Measurements from ENCODE around the gene BMS1.
"Not testable (repeated sequence)": the region's sequence is repeated elsewhere in the genome, so short reads cannot be mapped to it uniquely, and the experiment has no call there.

The BMS1 gene

DNA sequence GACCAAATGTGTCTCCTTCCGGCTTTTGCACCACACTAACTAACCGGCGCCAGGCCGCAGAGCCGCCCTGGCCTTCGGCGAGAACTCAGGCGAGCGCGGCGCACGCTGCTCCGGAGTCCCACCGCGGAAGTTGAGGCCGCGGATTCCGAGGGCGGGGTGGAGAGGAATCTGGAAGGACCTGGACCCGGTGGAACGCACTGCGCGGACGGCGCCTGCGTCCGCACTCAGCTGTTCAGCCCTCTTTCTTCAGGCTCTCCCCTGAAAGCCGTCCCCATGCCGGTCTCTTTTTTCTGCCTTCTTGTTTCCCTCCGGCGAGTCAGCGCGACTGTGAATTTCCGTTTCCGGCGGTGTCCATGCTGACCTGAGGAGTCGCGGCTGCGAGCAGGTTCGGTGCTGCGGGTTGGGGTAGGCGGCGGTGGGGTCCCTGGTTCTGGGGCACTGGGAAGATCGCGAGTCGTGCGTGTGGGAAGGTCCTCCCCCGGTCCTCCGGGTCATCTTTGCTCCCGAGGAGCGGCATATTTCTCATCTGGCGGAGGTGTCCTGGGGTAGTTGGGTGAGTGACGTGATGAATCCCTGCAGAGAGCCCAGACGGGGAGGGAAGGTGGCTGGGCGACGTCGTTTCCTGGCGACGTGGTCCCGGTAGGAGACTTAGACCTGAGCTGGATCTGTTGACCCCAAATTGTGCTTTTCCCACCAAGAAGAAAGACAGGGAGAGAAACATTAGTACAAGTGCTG, at the start of gene BMS1:
TSS of gene BMS1 (plus strand) at position 350 of the 735 bp plus-strand sequence. CDS start 1,600 bp downstream, outside the sequence.
- DNase-seq = peak; percentile 97
- in situ Hi-C loops (cut with MboI; ENCODE audit: low pct_unique_long_range_greater_than_20kb, low sequenced_read_pairs) = no loop called here

GRCh38 chr10:42734536-42734935, 48.1 kb upstream of the BMS1 start:
- in situ Hi-C loops (cut with MboI; ENCODE audit: low pct_unique_long_range_greater_than_20kb, low sequenced_read_pairs) = no loop called here
- DNase-seq = peak; percentile 8

- DNase-seq = no peak
- in situ Hi-C loops (cut with MboI; ENCODE audit: low pct_unique_long_range_greater_than_20kb, low sequenced_read_pairs) = no loop called here
Observed at GRCh38 chr10:42738679-42739078, 43.9 kb upstream of the BMS1 start.

DNA sequence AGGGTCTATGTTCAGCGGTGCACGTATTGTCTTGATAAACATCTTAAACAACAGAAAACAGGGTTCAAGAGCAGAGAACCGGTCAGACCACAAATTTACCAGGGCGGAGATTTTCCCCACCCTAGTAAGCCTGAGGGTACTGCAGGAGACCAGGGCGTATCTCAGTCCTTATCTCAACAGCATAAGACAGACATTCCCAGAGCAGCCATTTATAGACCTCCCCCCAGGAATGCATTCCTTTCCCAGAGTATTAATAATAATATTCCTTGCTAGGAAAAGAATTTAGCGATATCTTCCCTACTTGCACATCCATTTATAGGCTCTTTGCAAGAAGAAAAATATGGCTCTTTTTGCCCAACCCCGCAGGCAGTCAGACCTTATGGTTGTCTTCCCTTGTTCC, 41.1 kb upstream of the BMS1 start:
- DNase-seq; in situ Hi-C loops (cut with MboI; ENCODE audit: low pct_unique_long_range_greater_than_20kb, low sequenced_read_pairs): not testable (repeated sequence)

- in situ Hi-C loops (cut with MboI; ENCODE audit: low pct_unique_long_range_greater_than_20kb, low sequenced_read_pairs) = no loop called here
- DNase-seq = peak; percentile 8
Observed at GRCh38 chr10:42743697-42744096, 38.9 kb upstream of the BMS1 start.

DNA sequence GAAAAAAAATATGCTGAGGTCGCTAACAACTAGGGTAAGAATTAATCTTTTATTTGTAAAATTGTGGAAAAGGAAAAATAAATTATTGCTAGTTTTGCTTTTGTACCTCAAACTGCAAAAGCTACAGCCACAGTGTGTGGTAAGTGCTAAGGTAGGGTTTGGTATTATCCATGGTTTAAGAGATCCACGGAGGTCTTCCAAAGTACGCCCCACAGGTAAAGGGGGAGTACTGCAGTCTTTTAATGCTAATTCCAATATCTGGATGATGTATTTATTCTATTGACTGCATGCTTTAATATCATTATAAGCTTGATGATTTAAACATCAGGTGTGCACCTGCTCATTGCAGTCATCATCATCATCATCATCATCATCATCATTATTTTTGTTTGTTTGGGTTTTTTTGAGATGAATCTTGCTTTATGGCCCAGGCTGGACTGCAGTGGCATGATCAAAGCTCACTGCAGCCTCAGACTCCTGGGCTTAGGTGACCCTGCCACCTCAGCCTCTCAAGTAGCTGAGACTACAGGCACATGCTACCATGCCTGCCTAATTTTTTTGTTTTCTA, 38.4 kb upstream of the BMS1 start:
- in situ Hi-C loops (cut with MboI; ENCODE audit: low pct_unique_long_range_greater_than_20kb, low sequenced_read_pairs) = no loop called here
- DNase-seq = no peak

DNA sequence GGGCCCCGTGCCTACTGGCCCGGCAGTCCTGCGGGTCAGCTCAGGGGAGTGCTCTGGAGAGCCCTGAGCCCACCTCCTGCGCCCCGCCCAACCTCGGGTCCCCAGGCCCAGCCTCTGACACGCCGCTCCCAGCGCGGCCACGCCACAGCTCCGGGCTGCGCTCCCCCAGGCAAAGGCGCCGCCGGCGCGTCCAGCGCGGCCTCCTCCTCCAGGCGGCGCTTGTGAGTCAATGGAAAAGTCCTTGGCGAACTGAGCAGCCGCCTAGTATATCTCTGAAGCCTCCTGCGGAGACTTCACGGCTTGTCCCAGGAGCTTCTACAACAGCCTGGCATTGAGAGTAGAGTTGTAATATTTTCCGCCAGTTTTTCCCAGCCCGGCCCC, 29.5 kb upstream of the BMS1 start:
- in situ Hi-C loops (cut with MboI; ENCODE audit: low pct_unique_long_range_greater_than_20kb, low sequenced_read_pairs) = no loop called here

GRCh38 chr10:42753507-42754154, 29.0 kb upstream of the BMS1 start:
- DNase-seq = no peak
- in situ Hi-C loops (cut with MboI; ENCODE audit: low pct_unique_long_range_greater_than_20kb, low sequenced_read_pairs) = no loop called here

More for the DNA sequence above, 29.5 kb upstream of the BMS1 start:
- peak; percentile 49 for DNase-seq

DNA sequence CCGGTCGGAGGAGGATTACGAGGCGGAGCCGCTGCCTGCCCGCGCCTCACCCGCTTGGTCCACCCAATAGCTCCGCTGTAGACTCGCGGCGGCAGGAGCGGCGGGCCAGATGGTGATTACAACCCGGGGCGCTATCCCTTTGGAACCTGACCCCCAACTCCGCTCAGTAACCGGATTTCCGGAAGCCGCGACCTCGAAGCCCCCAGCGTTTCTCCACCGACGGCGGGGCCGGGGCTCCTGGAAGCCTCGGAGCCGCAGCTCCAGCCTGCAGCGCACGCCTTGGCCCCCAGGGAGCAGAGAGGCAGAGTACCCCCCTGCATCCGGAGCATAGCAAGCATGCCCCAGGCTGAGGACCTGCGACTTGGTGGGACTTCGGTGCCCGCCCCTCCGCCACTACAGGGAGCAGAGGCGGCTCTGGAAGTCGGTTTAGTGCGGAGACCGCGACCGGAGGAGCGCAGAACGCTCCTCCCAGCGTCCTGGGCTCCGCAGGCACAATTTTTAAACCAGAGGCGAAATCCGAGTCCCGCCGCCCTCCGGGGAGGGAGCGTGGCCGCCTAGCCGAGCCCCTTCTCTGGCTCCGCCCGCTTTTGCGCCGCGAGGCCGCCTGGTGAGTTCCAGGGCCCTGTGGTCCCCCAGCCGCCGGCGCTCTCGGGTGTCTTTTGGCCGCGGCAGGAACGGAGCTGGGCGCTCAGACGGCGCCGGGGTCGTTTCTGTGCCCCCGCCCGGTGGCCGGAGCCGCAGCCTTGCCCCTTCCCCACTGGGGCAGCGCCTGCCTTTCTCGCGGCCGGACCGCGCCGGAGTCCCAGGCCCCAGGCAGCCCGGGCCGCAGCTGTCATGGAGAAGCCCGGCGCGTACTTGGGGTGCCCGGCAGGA, 28.2 kb upstream of the BMS1 start:
- in situ Hi-C loops (cut with MboI; ENCODE audit: low pct_unique_long_range_greater_than_20kb, low sequenced_read_pairs) = no loop called here
- no peak for DNase-seq

GRCh38 chr10:42755028-42755451, 27.6 kb upstream of the BMS1 start:
- in situ Hi-C loops (cut with MboI; ENCODE audit: low pct_unique_long_range_greater_than_20kb, low sequenced_read_pairs) = no loop called here
- DNase-seq = no peak

DNA sequence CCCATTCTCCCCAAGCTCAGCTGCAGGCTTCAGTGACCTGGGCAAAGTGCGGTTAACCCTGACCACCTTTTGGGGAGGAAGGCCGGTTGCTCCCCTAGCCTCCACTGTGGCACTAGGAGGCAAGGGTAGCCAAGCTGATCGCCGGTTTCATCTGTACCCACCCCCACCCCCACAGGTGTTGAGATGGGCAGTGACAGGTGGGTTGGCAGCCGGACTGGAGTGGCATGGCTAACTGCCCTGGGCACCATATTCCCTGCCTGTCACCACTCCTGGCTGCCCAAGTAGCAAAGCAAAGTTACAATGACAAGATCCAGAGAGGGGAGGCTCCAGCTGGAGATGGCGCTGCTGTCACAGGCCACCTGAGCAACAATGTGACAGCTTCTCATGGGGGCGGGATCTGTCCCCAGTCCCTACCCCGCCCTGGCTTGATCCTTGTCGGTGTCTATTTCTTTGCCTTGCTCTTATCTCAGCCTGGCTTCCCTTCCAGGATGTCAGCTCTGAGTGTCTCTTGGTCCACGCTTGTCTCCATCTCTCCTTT, 27.0 kb upstream of the BMS1 start:
- in situ Hi-C loops (cut with MboI; ENCODE audit: low pct_unique_long_range_greater_than_20kb, low sequenced_read_pairs) = no loop called here
- DNase-seq = no peak

- no peak for DNase-seq
- in situ Hi-C loops (cut with MboI; ENCODE audit: low pct_unique_long_range_greater_than_20kb, low sequenced_read_pairs) = no loop called here
Observed at GRCh38 chr10:42767906-42768305, 14.7 kb upstream of the BMS1 start.

DNA sequence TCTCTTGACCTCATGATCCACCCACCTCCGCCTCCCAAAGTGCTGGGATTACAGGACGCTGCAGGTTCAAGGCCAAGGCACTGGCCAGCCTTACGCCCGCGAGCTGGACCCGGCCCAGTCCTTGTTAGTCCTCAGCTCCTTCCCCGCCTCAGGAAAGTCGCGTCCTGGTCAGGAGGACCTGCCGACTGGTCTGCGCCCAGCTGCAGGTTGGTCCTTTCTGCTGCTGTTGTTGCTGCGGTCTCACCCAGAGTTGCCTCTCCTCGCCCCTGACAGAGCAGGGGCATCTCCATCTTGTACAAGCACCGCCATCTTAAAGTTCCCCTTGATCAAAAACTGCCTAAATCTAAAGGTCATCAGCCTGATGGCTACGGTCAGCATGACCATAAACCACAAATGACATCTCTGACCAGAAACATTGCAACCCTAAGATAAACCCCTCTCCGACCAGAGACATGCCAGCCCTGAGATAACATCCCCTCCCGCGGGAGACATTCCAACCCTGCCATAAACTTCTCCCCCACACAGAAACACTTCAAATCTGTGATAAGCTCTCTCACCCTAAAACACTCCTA, 13.9 kb upstream of the BMS1 start:
- in situ Hi-C loops (cut with MboI; ENCODE audit: low pct_unique_long_range_greater_than_20kb, low sequenced_read_pairs) = no loop called here
- no peak for DNase-seq

- in situ Hi-C loops (cut with MboI; ENCODE audit: low pct_unique_long_range_greater_than_20kb, low sequenced_read_pairs) = no loop called here
- no peak for DNase-seq
Observed at GRCh38 chr10:42769173-42769572, 13.4 kb upstream of the BMS1 start.

- DNase-seq = no peak
- in situ Hi-C loops (cut with MboI; ENCODE audit: low pct_unique_long_range_greater_than_20kb, low sequenced_read_pairs) = no loop called here
Observed at GRCh38 chr10:42769673-42770072, 12.9 kb upstream of the BMS1 start.

GRCh38 chr10:42776681-42777080, 5.9 kb upstream of the BMS1 start:
- in situ Hi-C loops (cut with MboI; ENCODE audit: low pct_unique_long_range_greater_than_20kb, low sequenced_read_pairs) = no loop called here
- DNase-seq = no peak

- in situ Hi-C loops (cut with MboI; ENCODE audit: low pct_unique_long_range_greater_than_20kb, low sequenced_read_pairs) = no loop called here
- DNase-seq = no peak
Observed at GRCh38 chr10:42780456-42780855, 2.1 kb upstream of the BMS1 start.

GRCh38 chr10:42781893-42782445, 626 bp upstream of the BMS1 start:
- in situ Hi-C loops (cut with MboI; ENCODE audit: low pct_unique_long_range_greater_than_20kb, low sequenced_read_pairs) = no loop called here

DNA sequence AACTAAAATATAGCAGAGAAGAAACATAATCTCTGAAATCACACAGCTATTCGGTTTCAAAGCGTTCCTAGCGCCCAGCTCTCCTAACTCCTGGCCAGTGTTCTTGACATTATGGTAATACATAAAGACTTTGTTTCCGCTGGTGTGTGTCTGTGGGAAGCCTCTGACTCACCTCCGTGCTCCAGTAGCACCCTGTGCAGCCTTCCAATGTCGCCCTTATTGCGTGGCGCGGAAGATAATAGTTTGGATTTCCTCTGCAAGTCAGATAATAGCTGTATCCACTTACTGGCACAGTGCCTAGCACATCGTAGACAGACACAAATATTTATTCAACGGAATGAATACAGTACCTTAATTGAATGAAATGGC, 570 bp downstream of the BMS1 start:
- DNase-seq = no peak
- in situ Hi-C loops (cut with MboI; ENCODE audit: low pct_unique_long_range_greater_than_20kb, low sequenced_read_pairs) = no loop called here

More at GRCh38 chr10:42781893-42782445, 626 bp upstream of the BMS1 start:
- DNase-seq = no peak

Data from KBM-7 (cell line).